GM19455 (cell line): Measurements from ENCODE around the gene TNFSF12.

Experiments
- ATAC-seq: cut with Tn5 transposase; IDR thresholded peaks from one replicate; pipeline ENCODE4 v1.9.1; 2021; ENCODE audit not compliant: unreplicated experiment

TNFSF12 gene

GRCh38 chr17:7548585-7549400 is at the start of gene TNFSF12:
Gene TNFSF12 (plus strand): TSS chr17:7549058. CDS start chr17:7549154, 96 bp downstream.
- ATAC-seq, result no peak

GRCh38 chr17:7499161-7499560 is 49.7 kb upstream of the TNFSF12 start:
- no peak for ATAC-seq

GRCh38 chr17:7501729-7502128 is 47.1 kb upstream of the TNFSF12 start:
- ATAC-seq, result no peak

- ATAC-seq, result no peak
Observed at GRCh38 chr17:7502171-7502847, 46.5 kb upstream of the TNFSF12 start.

- ATAC-seq, result no peak
Observed at GRCh38 chr17:7502987-7503386, 45.9 kb upstream of the TNFSF12 start.

GRCh38 chr17:7503521-7503920 is 45.3 kb upstream of the TNFSF12 start:
- ATAC-seq, result no peak

GRCh38 chr17:7508145-7508544 is 40.7 kb upstream of the TNFSF12 start:
- ATAC-seq, result no peak

- no peak for ATAC-seq
Observed at GRCh38 chr17:7508846-7509245, 40.0 kb upstream of the TNFSF12 start.

GRCh38 chr17:7509937-7510336 is 38.9 kb upstream of the TNFSF12 start:
- ATAC-seq, result no peak

- no peak for ATAC-seq
Observed at GRCh38 chr17:7511108-7511507, 37.8 kb upstream of the TNFSF12 start.

GRCh38 chr17:7512105-7512504 is 36.8 kb upstream of the TNFSF12 start:
- no peak for ATAC-seq

- no peak for ATAC-seq
Observed at GRCh38 chr17:7512824-7513540, 35.9 kb upstream of the TNFSF12 start.

- no peak for ATAC-seq
Observed at GRCh38 chr17:7513850-7514419, 34.9 kb upstream of the TNFSF12 start.

GRCh38 chr17:7515911-7516610 is 32.8 kb upstream of the TNFSF12 start:
- no peak for ATAC-seq

- no peak for ATAC-seq
Observed at GRCh38 chr17:7523033-7523432, 25.8 kb upstream of the TNFSF12 start.

- no peak for ATAC-seq
Observed at GRCh38 chr17:7528842-7529241, 20.0 kb upstream of the TNFSF12 start.

GRCh38 chr17:7530023-7530900 is 18.6 kb upstream of the TNFSF12 start:
- no peak for ATAC-seq

GRCh38 chr17:7538050-7538449 is 10.8 kb upstream of the TNFSF12 start:
- no peak for ATAC-seq

- no peak for ATAC-seq
Observed at GRCh38 chr17:7538891-7539545, 9.8 kb upstream of the TNFSF12 start.
